Neural progenitor cell (in vitro differentiated cells): Measurements from ENCODE around the gene FRY.

Experiments
- EZH2 ChIP-seq: fragments of 200-600 bp; sonication (generic); IDR thresholded peaks from 2 replicates; pipeline ENCODE4 v1.6.1; 2017; ENCODE audit warnings: antibody characterized with exemption, mild to moderate bottlenecking, moderate library complexity
- EZH2phosphoT487 ChIP-seq: fragments of 200-600 bp; sonication (generic); IDR thresholded peaks from 2 replicates; pipeline ENCODE4 v1.6.1; 2017; ENCODE audit warnings: antibody characterized with exemption
- TF ChIP-seq, protein P1 (sequence below): fragments of 200-600 bp; sonication (generic); IDR thresholded peaks from 2 replicates; pipeline ENCODE4 v1.5.1; 2017; ENCODE audit warnings: antibody characterized with exemption, mild to moderate bottlenecking

DNA sequence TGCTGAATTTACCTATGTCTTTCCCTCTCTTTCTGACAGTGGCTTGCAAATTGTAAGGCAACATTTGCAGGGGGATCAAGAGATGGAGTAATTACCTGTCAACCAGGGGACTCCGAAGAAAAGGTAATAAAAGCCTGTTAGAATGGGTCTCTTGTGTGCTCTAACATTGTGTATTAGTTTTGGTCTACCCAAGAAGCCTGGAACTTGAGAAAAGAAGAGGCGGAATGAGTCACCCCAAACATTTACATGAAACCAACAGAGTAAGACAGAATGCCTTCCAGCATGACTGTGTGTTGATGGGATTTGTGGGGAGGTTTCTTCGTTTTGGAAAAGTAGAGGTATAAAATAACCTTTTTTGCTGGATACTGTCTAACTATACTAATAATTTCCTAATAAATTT is 246.9 kb downstream of the FRY start:
- TF ChIP-seq, protein P1, sequence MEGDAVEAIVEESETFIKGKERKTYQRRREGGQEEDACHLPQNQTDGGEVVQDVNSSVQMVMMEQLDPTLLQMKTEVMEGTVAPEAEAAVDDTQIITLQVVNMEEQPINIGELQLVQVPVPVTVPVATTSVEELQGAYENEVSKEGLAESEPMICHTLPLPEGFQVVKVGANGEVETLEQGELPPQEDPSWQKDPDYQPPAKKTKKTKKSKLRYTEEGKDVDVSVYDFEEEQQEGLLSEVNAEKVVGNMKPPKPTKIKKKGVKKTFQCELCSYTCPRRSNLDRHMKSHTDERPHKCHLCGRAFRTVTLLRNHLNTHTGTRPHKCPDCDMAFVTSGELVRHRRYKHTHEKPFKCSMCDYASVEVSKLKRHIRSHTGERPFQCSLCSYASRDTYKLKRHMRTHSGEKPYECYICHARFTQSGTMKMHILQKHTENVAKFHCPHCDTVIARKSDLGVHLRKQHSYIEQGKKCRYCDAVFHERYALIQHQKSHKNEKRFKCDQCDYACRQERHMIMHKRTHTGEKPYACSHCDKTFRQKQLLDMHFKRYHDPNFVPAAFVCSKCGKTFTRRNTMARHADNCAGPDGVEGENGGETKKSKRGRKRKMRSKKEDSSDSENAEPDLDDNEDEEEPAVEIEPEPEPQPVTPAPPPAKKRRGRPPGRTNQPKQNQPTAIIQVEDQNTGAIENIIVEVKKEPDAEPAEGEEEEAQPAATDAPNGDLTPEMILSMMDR = no peak
- TF ChIP-seq EZH2phosphoT487 = no peak
- no peak for TF ChIP-seq EZH2
